Measurements from ENCODE around the gene SLC18B1.
A peak's percentile ranks its signal among the peaks of the same experiment; 100 is the strongest.

DNA sequence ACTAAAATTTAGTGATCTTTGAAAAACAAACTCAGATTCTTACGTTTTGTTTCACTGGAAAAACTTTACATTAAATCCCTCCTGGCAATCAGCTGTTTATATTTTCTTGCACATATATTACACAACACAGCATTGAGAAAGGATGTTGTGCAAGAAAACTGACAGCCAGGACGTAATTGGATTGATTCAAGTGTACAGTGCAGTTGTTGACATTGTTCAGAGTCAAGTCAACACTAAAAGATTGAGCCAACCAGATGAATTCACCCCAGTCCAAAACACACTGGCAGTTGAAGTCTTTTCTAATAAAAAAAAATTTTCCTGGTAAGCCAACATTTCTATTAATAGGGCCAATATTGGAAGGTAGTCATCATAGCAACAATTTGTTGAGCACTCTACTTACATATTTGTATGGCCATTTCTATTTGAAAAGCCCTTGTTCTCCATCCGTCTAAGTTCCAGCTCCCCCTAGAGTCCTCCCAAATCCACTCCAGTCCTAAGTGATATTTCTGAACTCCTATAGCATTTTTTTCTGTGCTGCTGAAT, 63.7 kb downstream of the SLC18B1 start:
- TF ChIP-seq, protein P1, sequence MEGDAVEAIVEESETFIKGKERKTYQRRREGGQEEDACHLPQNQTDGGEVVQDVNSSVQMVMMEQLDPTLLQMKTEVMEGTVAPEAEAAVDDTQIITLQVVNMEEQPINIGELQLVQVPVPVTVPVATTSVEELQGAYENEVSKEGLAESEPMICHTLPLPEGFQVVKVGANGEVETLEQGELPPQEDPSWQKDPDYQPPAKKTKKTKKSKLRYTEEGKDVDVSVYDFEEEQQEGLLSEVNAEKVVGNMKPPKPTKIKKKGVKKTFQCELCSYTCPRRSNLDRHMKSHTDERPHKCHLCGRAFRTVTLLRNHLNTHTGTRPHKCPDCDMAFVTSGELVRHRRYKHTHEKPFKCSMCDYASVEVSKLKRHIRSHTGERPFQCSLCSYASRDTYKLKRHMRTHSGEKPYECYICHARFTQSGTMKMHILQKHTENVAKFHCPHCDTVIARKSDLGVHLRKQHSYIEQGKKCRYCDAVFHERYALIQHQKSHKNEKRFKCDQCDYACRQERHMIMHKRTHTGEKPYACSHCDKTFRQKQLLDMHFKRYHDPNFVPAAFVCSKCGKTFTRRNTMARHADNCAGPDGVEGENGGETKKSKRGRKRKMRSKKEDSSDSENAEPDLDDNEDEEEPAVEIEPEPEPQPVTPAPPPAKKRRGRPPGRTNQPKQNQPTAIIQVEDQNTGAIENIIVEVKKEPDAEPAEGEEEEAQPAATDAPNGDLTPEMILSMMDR (conservative IDR thresholded peaks at IDR 0.05; ENCODE audit: low read length) = peak; percentile 52
- no peak for TF ChIP-seq EZH2phosphoT487 (IDR thresholded peaks at IDR 0.05; ENCODE audit: borderline replicate concordance)

Data from Loucy (cell line).